SJSA1 (cell line): ENCODE results near the gene SLC10A1. TPM values are rescaled to one million over a fixed set of nuclear protein-coding genes. Genes with fewer than 3 reads are reported as not detected.

Experiments
- DNase-seq, 2 experiments: peaks; one replicate each; pipeline ENCODE4 v3.0.0-alpha.2; 2015 to 2020; ENCODE audit warnings: low spot score in 2 of 2, low read depth in 1 of 2
- H3K27ac ChIP-seq: fragments of 250-450 bp; sonication (Bioruptor Pico); 2 replicates; pipeline ENCODE4 v1.5.1; 2020; ENCODE audit warnings: mild to moderate bottlenecking, moderate library complexity
- H3K27me3 ChIP-seq: fragments of 250-450 bp; sonication (Bioruptor Pico); replicated peaks from 2 replicates; pipeline ENCODE4 v1.5.1; 2020; ENCODE audit warnings: mild to moderate bottlenecking, moderate library complexity
- H3K36me3 ChIP-seq: fragments of 250-450 bp; sonication (Bioruptor Pico); 2 replicates; pipeline ENCODE4 v1.5.1; 2020; ENCODE audit warnings: mild to moderate bottlenecking
- H3K4me1 ChIP-seq: fragments of 250-450 bp; sonication (Bioruptor Pico); replicated peaks from 2 replicates; pipeline ENCODE4 v1.6.1; 2021; ENCODE audit warnings: mild to moderate bottlenecking
- H3K4me3 ChIP-seq: fragments of 250-450 bp; sonication (Bioruptor Pico); 2 replicates; pipeline ENCODE4 v1.5.1; 2020; ENCODE audit warnings: mild to moderate bottlenecking
- H3K9me3 ChIP-seq: fragments of 250-450 bp; sonication (Bioruptor Pico); replicated peaks from 2 replicates; pipeline ENCODE4 v1.5.1; 2020; ENCODE audit warnings: mild to moderate bottlenecking
- total RNA-seq: library from RNA; depleted of rRNA; stranded (reverse); fragments of >200 nt; shearing (Covaris generic); gene quantifications from 2 replicates; pipeline ENCODE4 v1.2.3, GENCODE V29; 2014

SLC10A1 gene
- total RNA-seq, 1 experiment from 2014 or later, result not detected

GRCh38 chr14:69795691-69796090 lies 1.4 kb downstream of the SLC10A1 start:
- no peaks in the 10 kb centered on the region for H3K36me3 ChIP-seq
- no peak overlapping the region for H3K4me3 ChIP-seq
- H3K27ac ChIP-seq, result no peak overlapping the region
- no peaks in the 10 kb centered on the region for H3K4me1 ChIP-seq
- H3K9me3 ChIP-seq, result no peaks in the 10 kb centered on the region
- no peak for DNase-seq
- peaks cover 2% of the 10 kb centered on the region; the same call in 1 of the 2 replicates for H3K27me3 ChIP-seq

GRCh38 chr14:69794791-69795190 lies 2.2 kb downstream of the SLC10A1 start:
- H3K27ac ChIP-seq, result no peak overlapping the region
- no peaks in the 10 kb centered on the region for H3K36me3 ChIP-seq
- no peak overlapping the region for H3K4me3 ChIP-seq
- no peaks in the 10 kb centered on the region for H3K9me3 ChIP-seq
- H3K4me1 ChIP-seq, result no peaks in the 10 kb centered on the region
- no peak for DNase-seq
- H3K27me3 ChIP-seq, result 0 out of 2 replicates have a peak, but pooled peaks cover 4% of the 10 kb centered on the region

- H3K4me3 ChIP-seq, result no peak overlapping the region
- H3K27ac ChIP-seq, result no peak overlapping the region
- no peaks in the 10 kb centered on the region for H3K36me3 ChIP-seq
- DNase-seq, result no peak
- no peaks in the 10 kb centered on the region for H3K4me1 ChIP-seq
- no peaks in the 10 kb centered on the region for H3K9me3 ChIP-seq
- H3K27me3 ChIP-seq, result 0 out of 2 replicates have a peak, but pooled peaks cover 4% of the 10 kb centered on the region
Measured at GRCh38 chr14:69792887-69793421, 4.1 kb downstream of the SLC10A1 start.

GRCh38 chr14:69789118-69789640 lies 7.9 kb downstream of the SLC10A1 start:
- no peak for DNase-seq
- H3K36me3 ChIP-seq, result no peaks in the 10 kb centered on the region
- no peaks in the 10 kb centered on the region for H3K4me1 ChIP-seq
- no peaks in the 10 kb centered on the region for H3K9me3 ChIP-seq
- H3K27ac ChIP-seq, result no peak overlapping the region
- H3K27me3 ChIP-seq, result 0 out of 2 replicates have a peak, but pooled peaks cover 4% of the 10 kb centered on the region
- H3K4me3 ChIP-seq, result no peak overlapping the region

GRCh38 chr14:69786603-69787002 lies 10.4 kb downstream of the SLC10A1 start:
- Histone ChIP-seq H3K4me1 (no peaks in the 10 kb centered on the region), H3K27me3 (0 out of 2 replicates have a peak, but pooled peaks cover 4% of the 10 kb centered on the region), H3K36me3 (no peaks in the 10 kb centered on the region), H3K4me3 (no peak overlapping the region), H3K27ac (no peak overlapping the region), H3K9me3 (no peaks in the 10 kb centered on the region)
- no peak for DNase-seq

GRCh38 chr14:69784942-69785341 lies 12.1 kb downstream of the SLC10A1 start:
- no peaks in the 10 kb centered on the region for H3K27me3 ChIP-seq
- no peak overlapping the region for H3K27ac ChIP-seq
- no peaks in the 10 kb centered on the region for H3K4me1 ChIP-seq
- DNase-seq, result no peak
- H3K9me3 ChIP-seq, result no peaks in the 10 kb centered on the region
- no peak overlapping the region for H3K4me3 ChIP-seq
- H3K36me3 ChIP-seq, result peaks cover 6% of the 10 kb centered on the region

GRCh38 chr14:69780952-69781351 lies 16.1 kb downstream of the SLC10A1 start:
- Histone ChIP-seq H3K4me1 (no peaks in the 10 kb centered on the region), H3K9me3 (no peaks in the 10 kb centered on the region; the same call in 1 of the 2 replicates), H3K27me3 (no peaks in the 10 kb centered on the region), H3K27ac (no peak overlapping the region), H3K4me3 (no peak overlapping the region), H3K36me3 (peaks cover 44% of the 10 kb centered on the region)
- DNase-seq, result no peak

GRCh38 chr14:69780092-69780491 lies 16.9 kb downstream of the SLC10A1 start:
- H3K4me1 ChIP-seq, result no peaks in the 10 kb centered on the region
- no peak for DNase-seq
- no peaks in the 10 kb centered on the region; the same call in 1 of the 2 replicates for H3K9me3 ChIP-seq
- H3K36me3 ChIP-seq, result peaks cover 53% of the 10 kb centered on the region
- no peak overlapping the region for H3K4me3 ChIP-seq
- no peak overlapping the region for H3K27ac ChIP-seq
- no peaks in the 10 kb centered on the region for H3K27me3 ChIP-seq

- Histone ChIP-seq H3K9me3 (no peaks in the 10 kb centered on the region; the same call in 1 of the 2 replicates), H3K4me1 (no peaks in the 10 kb centered on the region), H3K36me3 (peaks cover 63% of the 10 kb centered on the region), H3K4me3 (no peak overlapping the region), H3K27ac (no peak overlapping the region), H3K27me3 (no peaks in the 10 kb centered on the region)
- no peak for DNase-seq
Measured at GRCh38 chr14:69779088-69779487, 18.0 kb downstream of the SLC10A1 start.

GRCh38 chr14:69776875-69777453 lies 20.1 kb downstream of the SLC10A1 start:
- Histone ChIP-seq H3K27ac (no peak overlapping the region), H3K36me3 (peaks cover 84% of the 10 kb centered on the region), H3K4me1 (no peaks in the 10 kb centered on the region), H3K9me3 (no peaks in the 10 kb centered on the region; the same call in 1 of the 2 replicates), H3K27me3 (no peaks in the 10 kb centered on the region), H3K4me3 (no peak overlapping the region)
- DNase-seq, result no peak

GRCh38 chr14:69775012-69775411 lies 22.0 kb downstream of the SLC10A1 start:
- H3K9me3 ChIP-seq, result no peaks in the 10 kb centered on the region; the same call in 1 of the 2 replicates
- no peak for DNase-seq
- no peak overlapping the region for H3K4me3 ChIP-seq
- H3K27me3 ChIP-seq, result no peaks in the 10 kb centered on the region
- no peak overlapping the region for H3K27ac ChIP-seq
- H3K4me1 ChIP-seq, result no peaks in the 10 kb centered on the region
- peaks cover 98% of the 10 kb centered on the region for H3K36me3 ChIP-seq

GRCh38 chr14:69773571-69774276 lies 23.3 kb downstream of the SLC10A1 start:
- no peak overlapping the region for H3K27ac ChIP-seq
- DNase-seq, result no peak
- H3K27me3 ChIP-seq, result no peaks in the 10 kb centered on the region
- peaks cover 100% of the 10 kb centered on the region for H3K36me3 ChIP-seq
- peaks cover 4% of the 10 kb centered on the region for H3K4me1 ChIP-seq
- no peaks in the 10 kb centered on the region; the same call in 1 of the 2 replicates for H3K9me3 ChIP-seq
- H3K4me3 ChIP-seq, result no peak overlapping the region

GRCh38 chr14:69772082-69773017 lies 24.7 kb downstream of the SLC10A1 start:
- Histone ChIP-seq H3K4me3 (no peak overlapping the region), H3K36me3 (peaks cover 100% of the 10 kb centered on the region), H3K9me3 (no peaks in the 10 kb centered on the region; the same call in 1 of the 2 replicates), H3K27me3 (no peaks in the 10 kb centered on the region), H3K4me1 (peaks cover 8% of the 10 kb centered on the region), H3K27ac (no peak overlapping the region)
- no peak for DNase-seq
